Parathyroid adenoma (tissue), 2 donors: ENCODE data around the gene UBE2D2.
"Not testable (repeated sequence)": the region's sequence is repeated elsewhere in the genome, so short reads cannot be mapped to it uniquely, and the experiment has no call there.

Source experiments
- H2AFZ ChIP-seq: fragments of 300-600 bp; sonication (generic); one replicate; pipeline ENCODE4 v1.7.0; 2017; ENCODE audit warnings: antibody characterized with exemption, mild to moderate bottlenecking
- H3K27ac ChIP-seq: fragments of 300-600 bp; sonication (generic); one replicate; pipeline ENCODE4 v1.7.0; 2017
- H3K27me3 ChIP-seq: fragments of 300-600 bp; sonication (generic); one replicate; pipeline ENCODE4 v1.7.0; 2017; ENCODE audit warnings: low read length; ENCODE audit not compliant: control insufficient read depth, insufficient read depth
- H3K36me3 ChIP-seq: fragments of 300-600 bp; sonication (generic); one replicate; pipeline ENCODE4 v1.7.0; 2017; ENCODE audit warnings: low read length; ENCODE audit not compliant: control insufficient read depth, insufficient read depth
- H3K4me1 ChIP-seq: fragments of 300-600 bp; sonication (generic); one replicate; pipeline ENCODE4 v1.7.0; 2017; ENCODE audit warnings: control low read depth
- H3K4me2 ChIP-seq: fragments of 300-600 bp; sonication (generic); one replicate; pipeline ENCODE4 v1.7.0; 2017; ENCODE audit warnings: low read length
- H3K4me3 ChIP-seq: fragments of 300-600 bp; sonication (generic); one replicate; pipeline ENCODE4 v1.7.0; 2017; ENCODE audit warnings: low read depth, low read length
- H3K79me2 ChIP-seq: fragments of 300-600 bp; sonication (generic); one replicate; pipeline ENCODE4 v1.7.0; 2017; ENCODE audit warnings: control low read depth
- H3K9ac ChIP-seq: fragments of 300-600 bp; sonication (generic); one replicate; pipeline ENCODE4 v1.7.0; 2017; ENCODE audit warnings: mild to moderate bottlenecking
- H3K9me3 ChIP-seq: fragments of 300-600 bp; sonication (generic); one replicate; pipeline ENCODE4 v1.7.0; 2017; ENCODE audit warnings: low read length; ENCODE audit not compliant: control insufficient read depth
- TF ChIP-seq, protein P1 (sequence below): fragments of 300-600 bp; sonication (generic); IDR thresholded peaks from one replicate; pipeline ENCODE4 v1.7.0; 2017; ENCODE audit warnings: antibody characterized with exemption, mild to moderate bottlenecking
- donor health status: primary hyperparathyroidism.

Gene UBE2D2

DNA sequence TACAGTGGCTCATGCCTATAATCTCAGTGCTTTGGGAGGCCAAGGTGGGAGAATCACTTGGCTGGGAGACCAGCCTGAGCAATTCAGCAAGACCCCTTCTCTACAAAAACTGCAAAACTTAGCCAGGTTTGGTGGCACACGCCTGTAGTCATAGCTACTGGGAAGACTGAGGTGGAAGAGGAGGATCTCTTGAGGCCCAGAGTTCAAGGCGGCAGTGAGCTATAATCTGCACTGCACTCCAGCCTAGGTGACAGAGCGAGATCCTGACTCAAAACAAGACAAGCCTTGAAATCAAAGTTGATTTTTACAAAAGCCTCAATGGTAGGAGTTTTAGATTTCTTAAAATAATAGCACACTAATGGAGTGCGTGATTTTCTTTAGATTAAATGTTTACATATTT is 14.6 kb downstream of the UBE2D2 start:
- H3K4me3 ChIP-seq: no peak overlapping the region
- H3K4me1 ChIP-seq: peaks cover 5% of the 10 kb centered on the region
- H2AFZ ChIP-seq: no peak overlapping the region
- TF ChIP-seq, protein P1, sequence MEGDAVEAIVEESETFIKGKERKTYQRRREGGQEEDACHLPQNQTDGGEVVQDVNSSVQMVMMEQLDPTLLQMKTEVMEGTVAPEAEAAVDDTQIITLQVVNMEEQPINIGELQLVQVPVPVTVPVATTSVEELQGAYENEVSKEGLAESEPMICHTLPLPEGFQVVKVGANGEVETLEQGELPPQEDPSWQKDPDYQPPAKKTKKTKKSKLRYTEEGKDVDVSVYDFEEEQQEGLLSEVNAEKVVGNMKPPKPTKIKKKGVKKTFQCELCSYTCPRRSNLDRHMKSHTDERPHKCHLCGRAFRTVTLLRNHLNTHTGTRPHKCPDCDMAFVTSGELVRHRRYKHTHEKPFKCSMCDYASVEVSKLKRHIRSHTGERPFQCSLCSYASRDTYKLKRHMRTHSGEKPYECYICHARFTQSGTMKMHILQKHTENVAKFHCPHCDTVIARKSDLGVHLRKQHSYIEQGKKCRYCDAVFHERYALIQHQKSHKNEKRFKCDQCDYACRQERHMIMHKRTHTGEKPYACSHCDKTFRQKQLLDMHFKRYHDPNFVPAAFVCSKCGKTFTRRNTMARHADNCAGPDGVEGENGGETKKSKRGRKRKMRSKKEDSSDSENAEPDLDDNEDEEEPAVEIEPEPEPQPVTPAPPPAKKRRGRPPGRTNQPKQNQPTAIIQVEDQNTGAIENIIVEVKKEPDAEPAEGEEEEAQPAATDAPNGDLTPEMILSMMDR: no peak
- H3K79me2 ChIP-seq: peaks cover 71% of the 10 kb centered on the region
- H3K27ac ChIP-seq: no peak overlapping the region
- H3K4me2 ChIP-seq: no peak overlapping the region
- no peaks in the 10 kb centered on the region for H3K27me3 ChIP-seq
- H3K36me3 ChIP-seq: no peaks in the 10 kb centered on the region
- no peaks in the 10 kb centered on the region for H3K9me3 ChIP-seq
- H3K9ac ChIP-seq: no peak overlapping the region

DNA sequence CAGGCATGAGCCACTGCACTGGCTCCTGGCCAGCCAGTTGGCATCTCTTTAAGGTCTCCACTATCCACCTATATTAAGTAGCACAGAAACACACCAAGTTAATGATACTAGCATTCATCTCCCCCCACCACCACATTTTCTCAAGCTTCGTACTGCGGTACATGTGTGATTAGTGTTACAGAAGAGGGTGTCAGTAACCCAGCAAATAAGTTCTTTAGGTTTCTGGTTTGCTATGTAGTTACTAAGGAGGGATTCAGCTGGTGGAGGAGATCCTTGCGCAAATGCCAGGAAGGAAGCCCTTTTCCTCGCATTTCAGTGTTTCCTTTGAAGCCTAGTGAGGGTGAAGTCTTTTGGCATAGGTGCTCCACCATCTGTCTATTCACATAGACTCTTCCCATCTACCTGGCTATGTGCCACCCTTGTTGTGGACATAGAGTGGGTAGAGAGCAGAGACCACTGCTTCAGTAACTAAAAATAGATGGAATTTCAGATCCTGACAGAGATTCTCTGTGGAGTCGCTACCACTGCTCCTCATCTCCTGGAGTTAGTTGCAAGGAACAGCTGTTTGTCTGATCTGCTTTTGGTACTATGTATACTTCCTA is 16.7 kb downstream of the UBE2D2 start:
- H3K79me2 ChIP-seq: peaks cover 70% of the 10 kb centered on the region
- no peak overlapping the region for H3K27ac ChIP-seq
- no peaks in the 10 kb centered on the region for H3K36me3 ChIP-seq
- no peak overlapping the region for H3K4me2 ChIP-seq
- no peak overlapping the region for H3K4me3 ChIP-seq
- H2AFZ ChIP-seq: no peak overlapping the region
- no peak overlapping the region for H3K9ac ChIP-seq
- TF ChIP-seq, protein P1: no peak
- peaks cover 5% of the 10 kb centered on the region for H3K4me1 ChIP-seq
- H3K27me3 ChIP-seq: no peaks in the 10 kb centered on the region
- H3K9me3 ChIP-seq: no peaks in the 10 kb centered on the region

DNA sequence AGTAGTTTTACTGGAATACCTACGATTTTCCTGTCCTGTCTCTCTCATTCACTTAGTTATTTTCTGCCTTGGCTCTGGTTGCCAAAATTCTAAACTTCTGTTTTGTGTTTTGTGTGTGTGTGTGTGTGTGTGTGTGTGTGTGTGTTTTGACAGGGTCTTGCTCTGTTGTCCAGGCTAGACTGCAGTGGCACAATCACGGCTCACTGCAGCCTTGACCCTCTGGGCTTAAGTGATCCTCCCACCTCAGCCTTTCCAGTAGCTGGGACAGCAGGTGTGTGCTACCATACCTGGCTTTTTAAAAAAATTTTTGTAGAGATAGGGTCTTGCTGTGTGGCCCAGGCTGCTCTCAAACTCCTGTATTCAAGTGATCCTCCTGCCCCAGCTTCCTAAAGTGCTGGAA is 17.2 kb downstream of the UBE2D2 start:
- Histone ChIP-seq H3K36me3 (no peaks in the 10 kb centered on the region), H3K4me3 (no peak overlapping the region), H3K27me3 (no peaks in the 10 kb centered on the region), H3K9me3 (no peaks in the 10 kb centered on the region), H3K9ac (no peak overlapping the region), H3K27ac (no peak overlapping the region), H3K4me2 (no peak overlapping the region), H3K79me2 (peaks cover 73% of the 10 kb centered on the region), H3K4me1 (peaks cover 5% of the 10 kb centered on the region), H2AFZ (no peak overlapping the region)
- TF ChIP-seq, protein P1: no peak

DNA sequence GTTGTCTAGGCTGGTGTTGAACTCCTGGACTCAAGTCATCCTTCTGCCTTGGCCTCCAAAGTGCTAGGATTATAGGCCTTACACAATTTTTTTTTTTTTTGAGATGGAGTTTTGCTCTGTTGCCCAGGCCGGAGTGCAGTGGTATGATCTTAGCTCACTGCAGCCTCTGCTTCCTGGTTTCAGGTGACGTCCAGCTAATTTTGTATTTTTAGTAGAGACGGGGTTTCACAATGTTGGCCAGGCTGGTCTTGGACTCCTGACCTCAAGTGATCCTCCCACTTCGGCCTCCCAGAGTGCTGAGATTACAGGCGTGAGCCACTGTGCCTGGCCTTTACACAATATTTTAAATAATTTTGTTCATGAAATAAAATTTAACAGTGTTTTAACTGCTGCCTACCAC is 21.0 kb downstream of the UBE2D2 start:
- not testable (repeated sequence) for H3K4me1 ChIP-seq

DNA sequence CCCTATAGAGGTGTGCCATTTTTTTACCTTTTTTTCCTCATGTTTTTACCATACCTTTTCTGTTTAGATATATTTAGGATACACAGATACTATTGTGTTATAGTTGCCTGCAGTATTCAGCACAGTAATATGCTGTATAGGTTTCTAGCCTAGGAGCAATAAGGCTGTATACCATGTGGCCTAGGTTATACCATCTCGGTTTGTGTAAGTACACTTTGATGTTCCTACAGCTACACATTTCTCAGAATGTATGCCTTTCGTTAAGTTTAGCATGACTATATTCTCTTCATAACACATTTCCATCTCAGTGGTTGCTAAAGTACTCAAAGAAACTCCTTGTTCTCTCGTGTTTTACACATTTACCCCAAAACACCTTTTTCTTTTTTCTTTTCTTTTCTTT is 23.0 kb downstream of the UBE2D2 start:
- Histone ChIP-seq H3K79me2 (peaks cover 80% of the 10 kb centered on the region), H3K9me3 (no peaks in the 10 kb centered on the region), H3K4me3 (no peak overlapping the region), H3K36me3 (no peaks in the 10 kb centered on the region), H3K27me3 (no peaks in the 10 kb centered on the region), H2AFZ (no peak overlapping the region), H3K27ac (no peak overlapping the region), H3K4me2 (no peak overlapping the region), H3K9ac (no peak overlapping the region), H3K4me1 (no peaks in the 10 kb centered on the region)
- TF ChIP-seq, protein P1: no peak

More for the DNA sequence above, 21.0 kb downstream of the UBE2D2 start:
- not testable (repeated sequence) for H3K27ac ChIP-seq, H3K36me3 ChIP-seq, H2AFZ ChIP-seq, H3K4me3 ChIP-seq, H3K9ac ChIP-seq, H3K27me3 ChIP-seq, H3K4me2 ChIP-seq, H3K9me3 ChIP-seq
- H3K79me2 ChIP-seq: peaks cover 78% of the 10 kb centered on the region

DNA sequence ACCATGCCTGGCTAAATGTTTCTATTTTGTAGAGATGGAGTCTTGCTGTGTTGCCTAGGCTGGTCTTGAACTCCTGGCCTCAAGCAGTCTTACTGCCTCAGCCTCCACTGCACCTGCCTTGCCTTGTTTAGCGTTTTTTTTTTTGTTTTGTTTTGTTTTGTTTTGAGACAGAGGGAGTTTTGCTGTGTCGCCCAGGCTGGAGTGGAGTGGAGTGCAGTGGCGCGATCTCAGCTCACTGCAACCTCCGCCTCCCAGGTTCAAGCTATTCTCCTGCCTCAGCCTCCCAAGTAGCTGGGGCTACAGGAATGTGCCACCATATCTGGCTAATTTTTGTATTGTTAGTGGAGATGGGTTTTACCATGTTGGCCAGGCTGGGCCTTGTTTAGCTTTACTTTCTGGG is 27.0 kb downstream of the UBE2D2 start:
- H3K36me3 ChIP-seq, H2AFZ ChIP-seq, H3K27me3 ChIP-seq, H3K4me1 ChIP-seq, H3K4me2 ChIP-seq, H3K9me3 ChIP-seq, H3K4me3 ChIP-seq, H3K9ac ChIP-seq, H3K27ac ChIP-seq: not testable (repeated sequence)
- H3K79me2 ChIP-seq: peaks cover 69% of the 10 kb centered on the region
